Uterus (tissue), 2 donors: ENCODE data around the gene ITGAV.

Experiments used
- CTCF ChIP-seq, 4 experiments: fragments of 200-600 bp in 2 of 4; fragments of 450-650 bp in 2 of 4; sonication (generic) in 2 of 4; IDR thresholded peaks; one replicate each; pipeline ENCODE4 v1.5.1; 2016 to 2019; ENCODE audit warnings: antibody characterized with exemption in 4 of 4, mild to moderate bottlenecking in 2 of 4, moderate library complexity in 1 of 4
- POLR2A ChIP-seq, 2 donors: fragments of 450-650 bp; IDR thresholded peaks; one replicate each; pipeline ENCODE4 v1.6.1; 2016; ENCODE audit warnings: antibody characterized with exemption in 2 of 2, mild to moderate bottlenecking in 1 of 2, moderate library complexity in 1 of 2

- TF ChIP-seq POLR2A (IDR thresholded peaks at IDR 0.05) (no peak), CTCF (IDR thresholded peaks at IDR 0.05) (no peak)
Observed at GRCh38 chr2:186584053-186584452, 5.8 kb upstream of the ITGAV start.
